HUES48 (cell line): ENCODE measurements around the gene TRPM4.
"Not testable (repeated sequence)": the region's sequence is repeated elsewhere in the genome, so short reads cannot be mapped to it uniquely, and the experiment has no call there.

Experiments used
- H3K27ac ChIP-seq: one replicate; pipeline ENCODE4 v1.7.0; 2013; ENCODE audit warnings: low read depth, low read length, inconsistent platforms
- H3K27me3 ChIP-seq: 2 replicates; pipeline ENCODE4 v1.6.1; 2013; ENCODE audit warnings: mild to moderate bottlenecking, low read length; ENCODE audit not compliant: control insufficient read depth, insufficient read depth
- H3K36me3 ChIP-seq: 2 replicates; pipeline ENCODE4 v1.6.1; 2013; ENCODE audit warnings: low read length; ENCODE audit not compliant: control insufficient read depth, insufficient read depth
- H3K4me1 ChIP-seq: 2 replicates; pipeline ENCODE4 v1.6.1; 2013; ENCODE audit warnings: mild to moderate bottlenecking, low read length; ENCODE audit not compliant: control insufficient read depth, insufficient read depth
- H3K4me3 ChIP-seq: 2 replicates; pipeline ENCODE4 v1.5.1; 2013; ENCODE audit warnings: mild to moderate bottlenecking, low read depth, low read length
- H3K9ac ChIP-seq: 2 replicates; pipeline ENCODE4 v1.6.1; 2013; ENCODE audit warnings: mild to moderate bottlenecking, low read depth, low read length, moderate library complexity
- H3K9me3 ChIP-seq: 2 replicates; pipeline ENCODE4 v1.6.1; 2013; ENCODE audit warnings: low read length; ENCODE audit not compliant: control insufficient read depth, insufficient read depth

The TRPM4 gene

GRCh38 chr19:49118565-49119410 lies 38.8 kb upstream of the TRPM4 start, which contains the start of gene C19orf73:
Gene C19orf73, minus strand, starts transcription at chr19:49119143. Its CDS starts 121 bp downstream, at chr19:49119022.
- H3K27me3 ChIP-seq = peaks cover 20% of the 10 kb centered on the region
- peak within 1 kb of the TSS; percentile 94 for H3K4me3 ChIP-seq

DNA sequence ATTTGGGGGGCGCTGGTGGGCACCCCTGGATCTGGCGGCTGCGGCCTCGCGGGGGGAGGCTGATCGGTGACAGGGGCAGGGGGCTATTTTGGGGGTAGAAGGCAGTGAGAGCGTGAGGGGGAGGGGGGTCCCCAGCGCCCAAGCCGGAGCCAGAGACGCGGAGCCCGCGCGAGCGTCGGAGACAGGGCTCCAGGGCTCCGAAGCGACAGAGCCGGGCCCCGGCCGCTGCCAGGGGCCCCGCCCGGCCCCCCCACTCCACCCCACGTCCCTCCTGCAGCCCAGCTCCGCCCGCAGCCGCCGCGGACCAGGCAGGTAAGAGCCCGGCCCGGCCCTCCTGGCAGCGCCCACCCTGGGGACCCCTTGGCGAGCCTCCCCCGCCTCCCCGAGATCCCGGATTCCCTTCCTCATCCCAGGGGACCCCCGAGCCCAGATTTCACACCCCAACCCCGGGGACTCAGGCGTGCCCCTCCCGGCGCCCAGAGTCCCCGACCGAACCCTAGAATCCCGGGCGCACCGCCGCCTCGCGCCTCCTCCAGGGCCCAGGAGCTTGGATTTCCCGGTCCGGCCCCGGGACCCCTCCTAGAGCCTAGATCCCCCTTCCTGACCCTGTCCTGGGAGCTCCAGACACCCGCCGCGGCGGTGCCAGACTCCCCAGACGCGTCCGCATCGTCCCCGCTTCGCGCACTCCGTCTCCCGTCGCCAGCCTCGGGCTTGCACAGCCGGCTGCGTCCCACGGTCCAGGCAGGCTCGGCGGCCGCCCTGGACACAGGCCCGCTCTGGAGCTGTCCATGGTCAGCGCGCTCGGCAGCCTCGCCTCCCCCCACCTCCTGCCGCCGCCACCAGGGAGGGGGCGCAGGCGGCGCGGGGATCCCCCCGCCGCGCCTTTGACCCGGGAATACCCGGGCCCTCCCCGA lies 37.9 kb upstream of the TRPM4 start, which contains the start of gene PPFIA3:
PPFIA3 (plus strand) TSS at position 134 of the 914 bp plus-strand sequence. CDS start 8,330 bp downstream, outside the sequence.
- Histone ChIP-seq H3K9ac (peak within 1 kb of the TSS; percentile 94), H3K4me1 (peaks cover 8% of the 10 kb centered on the region), H3K27ac (peak within 1 kb of the TSS; percentile 95), H3K4me3 (peak within 1 kb of the TSS; percentile 94), H3K36me3 (no peaks in the 10 kb centered on the region), H3K9me3 (no peaks in the 10 kb centered on the region), H3K27me3 (peaks cover 20% of the 10 kb centered on the region)

More at GRCh38 chr19:49118565-49119410, 38.8 kb upstream of the TRPM4 start, which contains the start of gene C19orf73:
- no peaks in the 10 kb centered on the region for H3K36me3 ChIP-seq
- H3K9ac ChIP-seq = peak within 1 kb of the TSS; percentile 94
- H3K4me1 ChIP-seq = peaks cover 8% of the 10 kb centered on the region
- H3K27ac ChIP-seq = peak within 1 kb of the TSS; percentile 95
- no peaks in the 10 kb centered on the region for H3K9me3 ChIP-seq

DNA sequence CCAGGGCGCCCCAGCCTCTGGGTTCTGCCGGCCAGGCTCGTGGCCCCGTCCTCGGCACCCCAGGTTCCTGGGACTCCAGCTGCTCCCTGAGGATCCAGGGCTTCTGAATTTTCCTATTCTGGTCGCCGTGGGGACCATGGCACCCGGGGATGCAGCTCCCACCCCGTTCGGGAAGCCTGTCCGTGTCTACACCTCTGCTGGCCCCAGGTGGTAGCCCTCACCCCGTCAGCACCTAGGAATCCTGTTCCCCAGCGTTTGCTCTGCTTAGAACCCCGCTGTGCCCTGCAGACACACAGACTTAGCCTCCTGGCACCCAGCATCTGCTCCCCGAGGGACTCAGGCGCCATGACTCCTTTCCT lies 37.3 kb upstream of the TRPM4 start:
- Histone ChIP-seq H3K27ac (no peak overlapping the region), H3K36me3 (no peaks in the 10 kb centered on the region), H3K9me3 (no peaks in the 10 kb centered on the region), H3K4me1 (peaks cover 8% of the 10 kb centered on the region), H3K9ac (no peak overlapping the region), H3K4me3 (peak overlapping the region; percentile 48; the same call in 1 of the 2 replicates), H3K27me3 (peaks cover 17% of the 10 kb centered on the region)

DNA sequence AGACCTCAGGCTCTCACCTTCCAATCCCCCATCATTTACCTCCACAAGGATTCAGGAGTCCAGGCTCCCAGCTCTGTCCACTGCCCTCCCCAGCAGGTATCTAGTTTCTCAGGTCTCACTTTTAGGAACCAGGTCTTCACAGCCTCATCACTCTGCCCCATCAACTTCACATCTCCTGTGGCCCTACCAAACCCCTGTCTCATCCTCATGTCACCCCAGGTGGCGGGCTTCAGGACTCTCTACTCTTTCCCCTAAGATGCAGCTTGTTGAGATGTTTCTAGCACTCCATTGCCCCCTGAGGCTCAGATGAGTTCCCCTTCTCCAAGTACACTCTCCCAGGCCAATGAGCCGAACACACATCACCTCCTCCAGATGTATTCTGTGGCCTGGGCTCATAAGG lies 36.7 kb upstream of the TRPM4 start:
- H3K4me1 ChIP-seq = peaks cover 8% of the 10 kb centered on the region
- no peak overlapping the region for H3K27ac ChIP-seq
- H3K4me3 ChIP-seq = no peak overlapping the region
- H3K27me3 ChIP-seq = peaks cover 17% of the 10 kb centered on the region
- H3K36me3 ChIP-seq = no peaks in the 10 kb centered on the region
- no peaks in the 10 kb centered on the region for H3K9me3 ChIP-seq
- H3K9ac ChIP-seq = no peak overlapping the region

GRCh38 chr19:49121841-49122240 lies 35.8 kb upstream of the TRPM4 start:
- H3K36me3 ChIP-seq, H3K4me3 ChIP-seq, H3K9me3 ChIP-seq, H3K4me1 ChIP-seq, H3K27ac ChIP-seq, H3K9ac ChIP-seq: not testable (repeated sequence)
- peaks cover 17% of the 10 kb centered on the region for H3K27me3 ChIP-seq

GRCh38 chr19:49123285-49123684 lies 34.3 kb upstream of the TRPM4 start:
- H3K27me3 ChIP-seq = peaks cover 17% of the 10 kb centered on the region
- not testable (repeated sequence) for H3K4me3 ChIP-seq, H3K36me3 ChIP-seq, H3K9ac ChIP-seq, H3K27ac ChIP-seq, H3K4me1 ChIP-seq, H3K9me3 ChIP-seq

DNA sequence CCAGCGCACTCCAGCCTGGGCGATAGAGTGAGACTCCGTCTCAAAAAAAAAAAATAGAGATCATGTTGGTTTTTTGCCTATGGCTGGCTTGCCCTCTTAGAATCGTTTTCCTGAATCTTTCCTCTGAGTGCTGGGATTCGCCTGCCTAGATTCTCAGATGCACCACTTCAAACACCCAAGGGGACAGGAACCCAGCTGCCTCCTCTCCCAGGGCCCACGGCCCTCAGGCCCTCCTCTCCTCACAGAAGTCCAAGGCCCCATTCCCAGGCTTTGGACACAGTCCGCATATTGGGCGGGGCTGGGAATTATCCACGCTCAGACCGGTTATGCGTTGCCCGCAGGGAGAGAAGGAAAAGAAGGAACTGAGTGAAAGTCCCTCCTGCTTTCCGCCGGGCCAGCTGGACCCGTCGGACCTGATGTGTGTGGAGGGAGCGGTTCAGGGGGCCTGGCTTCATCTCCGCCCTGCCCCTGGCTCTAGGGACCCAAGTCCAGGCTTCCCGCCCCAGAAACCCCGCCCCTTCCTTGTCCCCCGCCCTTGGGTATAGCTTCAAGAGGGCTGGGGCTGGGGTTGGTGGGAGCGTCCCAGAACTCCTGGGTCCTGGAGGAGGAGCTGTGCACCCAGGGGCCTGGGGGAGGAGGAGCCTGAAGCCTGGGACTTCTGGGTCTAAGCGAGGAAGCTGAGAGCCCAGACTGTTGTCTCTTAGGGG lies 32.4 kb upstream of the TRPM4 start:
- Histone ChIP-seq H3K27ac (no peak overlapping the region), H3K9me3 (no peaks in the 10 kb centered on the region), H3K27me3 (peaks cover 10% of the 10 kb centered on the region), H3K4me3 (peak overlapping the region; percentile 42; the same call in 1 of the 2 replicates), H3K36me3 (no peaks in the 10 kb centered on the region), H3K9ac (no peak overlapping the region), H3K4me1 (no peaks in the 10 kb centered on the region; the same call in 1 of the 2 replicates)

DNA sequence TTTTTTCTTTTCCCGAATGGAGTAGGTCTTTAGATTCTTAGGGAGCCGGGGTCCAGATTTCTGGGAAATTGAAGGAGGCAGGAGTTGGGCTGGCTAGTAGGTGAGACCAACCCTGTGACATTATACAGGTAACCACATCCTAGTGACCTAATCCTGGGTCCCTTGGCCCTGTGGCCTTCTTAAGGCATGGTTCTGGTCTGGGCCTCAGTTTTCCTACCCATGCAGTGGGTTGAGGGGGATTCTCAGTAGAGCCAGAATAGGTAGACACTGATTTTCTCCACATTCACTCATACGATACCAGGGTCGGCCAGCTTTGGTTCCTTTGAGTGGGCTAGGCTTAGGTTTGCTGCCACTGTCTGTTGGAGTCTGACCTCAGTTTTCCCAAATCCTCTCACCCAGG lies 31.0 kb upstream of the TRPM4 start:
- no peak overlapping the region for H3K9ac ChIP-seq
- H3K27me3 ChIP-seq = no peaks in the 10 kb centered on the region
- no peaks in the 10 kb centered on the region for H3K9me3 ChIP-seq
- H3K4me1 ChIP-seq = no peaks in the 10 kb centered on the region; the same call in 1 of the 2 replicates
- H3K4me3 ChIP-seq = no peak overlapping the region
- no peaks in the 10 kb centered on the region for H3K36me3 ChIP-seq
- H3K27ac ChIP-seq = no peak overlapping the region

DNA sequence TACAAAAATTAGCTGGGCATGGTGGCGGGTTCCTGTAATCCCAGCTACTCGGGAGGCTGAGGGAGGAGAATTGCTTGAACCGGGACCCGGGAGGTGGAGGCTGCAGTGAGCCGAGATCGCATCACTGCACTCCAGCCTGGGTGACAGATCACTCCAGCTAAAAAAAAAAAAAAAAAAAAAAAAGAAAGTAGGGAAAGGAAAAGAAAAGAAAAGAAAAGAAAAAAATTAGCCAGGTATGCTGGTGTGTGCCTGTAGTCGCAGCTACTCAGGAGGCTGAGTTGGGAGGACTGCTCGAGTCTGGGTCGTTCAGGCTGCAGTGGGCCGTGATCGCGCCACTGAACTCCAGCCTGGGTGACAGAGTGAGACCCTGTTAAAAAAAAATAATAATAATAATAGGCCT lies 30.4 kb upstream of the TRPM4 start:
- H3K4me3 ChIP-seq, H3K27ac ChIP-seq, H3K9ac ChIP-seq: not testable (repeated sequence)

DNA sequence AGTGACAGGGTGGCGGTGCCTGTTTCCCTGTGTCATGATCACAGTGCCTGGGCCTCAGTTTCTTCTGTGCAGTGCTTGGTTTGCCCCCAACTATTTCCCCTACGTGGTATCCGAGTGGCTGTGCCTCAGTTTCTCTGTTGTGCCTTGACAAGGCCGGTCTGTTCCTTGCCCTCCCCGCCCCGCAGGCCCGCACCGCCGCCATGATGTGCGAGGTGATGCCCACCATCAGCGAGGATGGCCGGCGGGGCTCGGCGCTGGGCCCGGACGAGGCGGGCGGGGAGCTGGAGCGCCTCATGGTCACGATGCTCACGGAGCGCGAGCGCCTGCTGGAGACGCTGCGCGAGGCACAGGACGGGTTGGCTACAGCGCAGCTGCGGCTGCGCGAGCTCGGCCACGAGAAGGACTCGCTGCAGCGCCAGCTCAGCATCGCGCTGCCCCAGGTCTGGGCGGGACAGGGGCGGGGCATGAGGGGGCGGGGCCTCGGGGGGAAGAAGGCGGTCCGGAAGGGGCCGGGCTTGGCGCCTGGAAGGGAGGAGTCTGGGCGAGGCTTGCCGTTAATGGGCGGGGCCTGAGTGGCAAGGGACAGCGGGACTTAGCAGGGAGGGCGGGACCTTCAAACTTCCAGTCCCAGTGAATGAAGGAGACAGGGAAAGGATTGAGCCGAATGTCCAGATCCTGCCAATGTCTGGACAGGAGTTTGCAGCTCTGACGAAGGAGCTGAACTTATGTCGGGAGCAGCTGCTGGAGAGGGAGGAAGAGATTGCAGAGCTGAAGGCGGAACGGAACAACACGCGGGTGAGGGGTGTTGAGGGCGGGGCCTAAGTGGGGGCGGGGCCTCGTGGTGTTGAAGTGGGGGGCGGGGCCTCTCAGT lies 29.7 kb upstream of the TRPM4 start:
- H3K27ac ChIP-seq = peak overlapping the region; percentile 47
- H3K4me1 ChIP-seq = peaks cover 5% of the 10 kb centered on the region; the same call in 1 of the 2 replicates
- H3K9me3 ChIP-seq = no peaks in the 10 kb centered on the region
- peak overlapping the region; percentile 80 for H3K4me3 ChIP-seq
- no peaks in the 10 kb centered on the region for H3K27me3 ChIP-seq
- H3K36me3 ChIP-seq = no peaks in the 10 kb centered on the region
- 0 out of 2 replicates have a peak overlapping the region, but pooled peaks have one; percentile 41 for H3K9ac ChIP-seq

More for the DNA sequence above, 30.4 kb upstream of the TRPM4 start:
- H3K36me3 ChIP-seq, H3K4me1 ChIP-seq, H3K27me3 ChIP-seq, H3K9me3 ChIP-seq: not testable (repeated sequence)
